ENCODE data around the gene PTPRR. TPM values are rescaled to one million over a fixed set of nuclear protein-coding genes. Genes with fewer than 3 reads are reported as not detected.

PTPRR gene
- total and polyA plus RNA-seq, 8 donors: 0.45 to 11.1 (median 3.9) TPM; not detected in 2

DNA sequence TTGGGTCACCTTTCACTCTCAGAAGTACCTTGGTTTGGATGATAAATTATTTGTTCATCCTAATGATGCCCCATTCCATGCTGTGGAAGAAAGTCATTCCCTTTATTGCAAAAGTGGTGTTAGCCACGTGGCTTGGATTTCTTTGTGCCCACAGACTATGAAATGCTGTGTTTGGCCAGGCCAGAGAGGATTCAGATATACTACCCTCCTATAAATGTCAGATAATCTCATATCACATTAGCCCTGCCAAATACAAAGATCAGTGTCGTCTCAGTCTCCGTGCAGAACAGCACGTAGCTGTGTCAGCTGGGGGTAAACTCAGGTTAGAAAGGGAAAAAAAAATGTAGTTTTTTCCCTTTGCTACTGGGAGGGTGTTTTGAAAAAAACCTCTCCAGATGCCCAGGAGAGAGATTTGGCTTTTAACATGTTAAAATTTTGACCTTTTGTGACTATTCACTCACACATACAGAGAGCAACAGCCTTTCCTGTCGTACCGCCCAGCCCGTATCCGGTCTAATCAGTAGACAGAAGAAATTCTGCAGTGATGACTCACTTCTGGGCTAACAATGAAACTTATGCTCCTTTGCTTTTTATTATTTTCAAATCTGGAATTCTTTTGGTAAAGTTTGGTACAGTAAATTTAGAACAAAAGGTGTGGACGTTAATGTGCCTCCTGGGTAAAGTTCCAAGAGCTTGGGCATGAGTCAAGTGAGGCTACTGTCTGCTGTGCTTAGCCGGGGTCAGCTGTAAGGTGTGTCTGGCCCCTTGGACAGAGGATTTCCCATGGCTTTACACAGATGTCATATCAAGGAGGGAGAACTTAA is 274.8 kb downstream of the PTPRR start:
- H3K9me3 ChIP-seq: no peaks in the 10 kb centered on the region
- TF ChIP-seq POLR2A (IDR thresholded peaks at IDR 0.05): no peak
- TF ChIP-seq POLR2AphosphoS5 (IDR thresholded peaks at IDR 0.05): peak; percentile 17 to 68 (median 57)
- intact Hi-C loops (cut with DNase I; ENCODE audit: low total_unique reads): no loop called here
- H3K36me3 ChIP-seq: no peaks in the 10 kb centered on the region
- WGBS, 5 donors: 13 to 24% (median 19%) methylated on average over 10 of the region's 10 CpGs
- H3K4me3 ChIP-seq: no peak overlapping the region
- peak; percentile 36 to 83 for DNase-seq
- no peaks in the 10 kb centered on the region for H3K27me3 ChIP-seq
- peaks cover 0 to 14% (median 0%) of the 10 kb centered on the region in 4 donors for H3K4me1 ChIP-seq
- peak overlapping the region in 3 of 5 donors; percentile 1 to 31 (median 20) for H3K27ac ChIP-seq

DNA sequence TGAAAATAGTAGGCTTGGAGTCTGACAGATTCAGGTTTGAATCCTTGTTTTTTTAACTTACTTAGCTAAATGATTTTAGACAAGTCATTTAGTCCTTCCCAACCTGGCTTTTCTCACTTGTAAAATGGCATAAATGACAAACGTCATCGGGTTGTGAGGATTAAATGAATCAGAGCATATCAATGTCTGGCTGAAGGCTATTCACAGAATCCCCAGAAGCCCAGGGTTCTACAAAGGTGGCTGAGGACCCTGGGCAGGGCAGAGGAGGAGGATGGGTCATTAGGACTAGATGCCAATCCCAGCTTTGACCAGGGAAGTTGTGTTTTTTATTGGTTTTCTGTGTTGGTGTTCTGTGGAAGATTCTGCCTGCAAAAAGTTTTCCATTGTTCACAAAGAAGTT is 275.7 kb downstream of the PTPRR start:
- TF ChIP-seq POLR2AphosphoS5 (IDR thresholded peaks at IDR 0.05) (no peak), POLR2A (IDR thresholded peaks at IDR 0.05) (no peak), EP300 (IDR thresholded peaks at IDR 0.05) (no peak)
- TF ChIP-seq, protein P1, sequence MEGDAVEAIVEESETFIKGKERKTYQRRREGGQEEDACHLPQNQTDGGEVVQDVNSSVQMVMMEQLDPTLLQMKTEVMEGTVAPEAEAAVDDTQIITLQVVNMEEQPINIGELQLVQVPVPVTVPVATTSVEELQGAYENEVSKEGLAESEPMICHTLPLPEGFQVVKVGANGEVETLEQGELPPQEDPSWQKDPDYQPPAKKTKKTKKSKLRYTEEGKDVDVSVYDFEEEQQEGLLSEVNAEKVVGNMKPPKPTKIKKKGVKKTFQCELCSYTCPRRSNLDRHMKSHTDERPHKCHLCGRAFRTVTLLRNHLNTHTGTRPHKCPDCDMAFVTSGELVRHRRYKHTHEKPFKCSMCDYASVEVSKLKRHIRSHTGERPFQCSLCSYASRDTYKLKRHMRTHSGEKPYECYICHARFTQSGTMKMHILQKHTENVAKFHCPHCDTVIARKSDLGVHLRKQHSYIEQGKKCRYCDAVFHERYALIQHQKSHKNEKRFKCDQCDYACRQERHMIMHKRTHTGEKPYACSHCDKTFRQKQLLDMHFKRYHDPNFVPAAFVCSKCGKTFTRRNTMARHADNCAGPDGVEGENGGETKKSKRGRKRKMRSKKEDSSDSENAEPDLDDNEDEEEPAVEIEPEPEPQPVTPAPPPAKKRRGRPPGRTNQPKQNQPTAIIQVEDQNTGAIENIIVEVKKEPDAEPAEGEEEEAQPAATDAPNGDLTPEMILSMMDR (IDR thresholded peaks at IDR 0.05): no peak
- Histone ChIP-seq H3K27me3 (no peaks in the 10 kb centered on the region), H3K9me3 (no peaks in the 10 kb centered on the region), H3K4me1 (peaks cover 0 to 14% (median 0%) of the 10 kb centered on the region in 4 donors), H3K36me3 (no peaks in the 10 kb centered on the region), H3K4me3 (no peak overlapping the region), H3K27ac (no peak overlapping the region)
- 82 to 90% (median 87%) methylated on average over 2 of the region's 2 CpGs for WGBS, 5 donors
- intact Hi-C loops (cut with DNase I; ENCODE audit: low total_unique reads): no loop called here
- no peak for DNase-seq

DNA sequence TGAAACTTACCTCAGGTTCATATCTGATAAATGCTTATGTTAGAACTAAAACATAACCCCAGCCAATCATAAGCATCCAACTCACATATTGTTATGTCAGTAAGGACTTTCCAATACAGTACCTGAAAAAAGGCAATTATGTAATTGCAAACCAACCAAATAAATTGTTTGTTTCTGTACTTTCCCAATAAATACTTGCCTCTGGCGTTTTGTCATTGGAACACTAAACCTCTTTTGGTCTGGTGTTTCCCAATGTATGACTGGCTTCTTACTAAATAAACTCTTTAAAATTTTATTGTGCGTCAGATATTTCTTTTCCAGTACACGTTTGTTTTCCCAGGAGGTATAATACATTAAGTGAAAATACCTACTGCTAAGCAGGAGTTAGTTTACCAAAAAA is 276.6 kb downstream of the PTPRR start:
- Histone ChIP-seq H3K27me3 (no peaks in the 10 kb centered on the region), H3K4me1 (peaks cover 0 to 14% (median 0%) of the 10 kb centered on the region in 4 donors), H3K27ac (no peak overlapping the region), H3K9me3 (no peaks in the 10 kb centered on the region), H3K4me3 (no peak overlapping the region), H3K36me3 (no peaks in the 10 kb centered on the region)
- TF ChIP-seq, protein P1 (IDR thresholded peaks at IDR 0.05): no peak
- no peak for DNase-seq
- WGBS, 5 donors: 76 to 88% (median 84%) methylated on average over 3 of the region's 3 CpGs
- intact Hi-C loops (cut with DNase I; ENCODE audit: low total_unique reads): no loop called here

DNA sequence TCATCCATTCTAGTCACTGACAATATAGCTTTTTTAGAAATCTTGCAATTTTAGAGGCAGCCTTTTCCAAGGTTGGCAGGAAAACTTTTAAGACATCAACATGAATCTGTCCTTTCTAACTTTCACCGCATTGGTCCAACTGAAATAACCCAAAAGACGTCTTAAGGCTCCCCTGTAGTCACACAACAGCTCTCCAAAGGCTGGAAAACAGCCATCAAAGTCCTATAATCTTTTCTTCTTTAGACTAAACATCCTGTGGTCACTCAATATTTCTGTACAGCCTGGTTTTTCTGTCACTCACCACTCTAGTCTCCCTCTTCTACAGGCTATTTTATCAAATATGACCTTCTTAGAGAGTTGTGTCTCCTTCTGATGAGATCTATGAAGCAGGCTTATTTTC is 278.8 kb downstream of the PTPRR start:
- Histone ChIP-seq H3K36me3 (no peaks in the 10 kb centered on the region), H3K4me3 (no peak overlapping the region), H3K27me3 (peaks cover 0 to 5% (median 0%) of the 10 kb centered on the region in 3 donors), H3K27ac (no peak overlapping the region), H3K4me1 (peaks cover 0 to 14% (median 0%) of the 10 kb centered on the region in 4 donors), H3K9me3 (no peaks in the 10 kb centered on the region)
- 75 to 86% (median 79%) methylated on average over 2 of the region's 2 CpGs for WGBS, 5 donors
- DNase-seq: no peak
- intact Hi-C loops (cut with DNase I; ENCODE audit: low total_unique reads): no loop called here
- TF ChIP-seq, protein P1 (IDR thresholded peaks at IDR 0.05): no peak
- TF ChIP-seq EP300 (IDR thresholded peaks at IDR 0.05) (no peak), POLR2A (IDR thresholded peaks at IDR 0.05) (no peak), POLR2AphosphoS5 (IDR thresholded peaks at IDR 0.05) (no peak)

DNA sequence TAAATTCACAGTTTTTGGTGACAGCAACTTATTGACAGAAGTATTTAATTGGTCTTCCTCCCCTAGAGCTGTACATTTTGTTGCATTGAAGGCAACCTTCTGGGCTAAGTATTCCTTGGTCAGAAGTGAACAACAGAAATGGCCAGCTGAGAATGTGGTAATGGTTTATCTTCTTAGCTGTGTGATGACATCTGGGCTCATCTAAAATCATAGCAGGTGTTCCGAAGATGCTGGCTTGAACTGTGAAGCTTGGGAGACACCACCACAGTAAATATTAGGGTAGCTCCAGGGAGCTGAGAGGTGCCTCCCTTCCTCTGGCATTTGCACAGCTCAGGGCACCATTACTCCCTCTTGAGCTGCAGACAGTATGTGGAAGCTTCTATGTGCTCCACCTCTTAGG is 279.6 kb downstream of the PTPRR start:
- H3K9me3 ChIP-seq: no peaks in the 10 kb centered on the region
- DNase-seq: no peak
- WGBS, 5 donors: 82 to 93% (median 90%) methylated on average over 1 of the region's 1 CpG
- H3K36me3 ChIP-seq: no peaks in the 10 kb centered on the region
- no peak for TF ChIP-seq POLR2A (IDR thresholded peaks at IDR 0.05)
- peaks cover 0 to 5% (median 0%) of the 10 kb centered on the region in 3 donors for H3K27me3 ChIP-seq
- H3K4me3 ChIP-seq: no peak overlapping the region
- H3K27ac ChIP-seq: no peak overlapping the region
- intact Hi-C loops (cut with DNase I; ENCODE audit: low total_unique reads): no loop called here
- H3K4me1 ChIP-seq: peaks cover 0 to 8% (median 0%) of the 10 kb centered on the region in 4 donors

Measured in stomach (tissue), 9 donors.